Measurements from ENCODE around the gene TRAPPC8. TPM values are rescaled to one million over a fixed set of nuclear protein-coding genes. Genes with fewer than 3 reads are reported as not detected.

The TRAPPC8 gene
- total and polyA plus RNA-seq, 10 of the 15 experiments (the other 5 are each of a cell fraction or from before 2014, with no cell fraction given) = 13.0 to 75.4 (median 24.8) TPM

DNA sequence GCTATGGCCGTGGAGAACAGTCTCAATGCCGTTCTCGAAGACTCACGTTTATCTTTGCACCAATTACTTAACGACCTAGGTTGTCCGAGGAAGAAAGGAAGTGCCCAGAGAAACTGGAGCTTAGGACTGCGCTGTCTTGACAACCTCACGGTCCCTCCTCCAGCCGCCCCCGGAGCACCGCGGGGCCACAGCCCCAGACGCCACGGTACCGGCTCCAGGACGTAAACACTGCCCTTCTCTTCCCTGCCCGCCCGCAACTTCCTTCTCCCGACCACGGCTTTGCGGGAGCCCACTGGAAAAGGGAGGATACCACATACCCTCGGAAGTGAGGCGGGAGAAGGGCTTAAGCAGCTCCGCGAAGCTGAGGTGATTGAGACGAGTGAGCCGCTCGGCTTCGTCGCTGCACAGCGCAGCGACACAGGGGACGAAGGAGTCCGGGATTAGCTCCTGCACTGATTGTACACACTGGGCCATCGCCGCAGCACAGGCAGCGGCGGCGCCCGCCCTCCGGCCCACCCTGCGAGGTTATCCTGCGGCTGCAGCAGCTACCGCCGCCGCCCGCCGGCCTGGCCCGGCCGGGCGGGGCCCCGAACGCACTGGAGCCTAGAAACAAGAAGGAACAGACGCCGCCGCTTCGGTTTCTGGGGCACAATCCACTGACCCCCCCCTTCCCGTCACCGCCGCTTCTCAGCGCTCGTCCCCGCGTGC is 483 bp downstream of the TRAPPC8 start (continued):
- TF ChIP-seq POLR2AphosphoS5 (IDR thresholded peaks at IDR 0.05; ENCODE audit: low read length) = peak; percentile 11; the same call in 1 of the 2 replicates
- peak; percentile 50 for TF ChIP-seq KLF5 (IDR thresholded peaks at IDR 0.05; ENCODE audit: partially characterized antibody)
- TF ChIP-seq TARDBP (IDR thresholded peaks at IDR 0.05; ENCODE audit: borderline replicate concordance) = no peak
- no peak for TF ChIP-seq STAT1 (conservative IDR thresholded peaks at IDR 0.05)
- TF ChIP-seq, protein P1, sequence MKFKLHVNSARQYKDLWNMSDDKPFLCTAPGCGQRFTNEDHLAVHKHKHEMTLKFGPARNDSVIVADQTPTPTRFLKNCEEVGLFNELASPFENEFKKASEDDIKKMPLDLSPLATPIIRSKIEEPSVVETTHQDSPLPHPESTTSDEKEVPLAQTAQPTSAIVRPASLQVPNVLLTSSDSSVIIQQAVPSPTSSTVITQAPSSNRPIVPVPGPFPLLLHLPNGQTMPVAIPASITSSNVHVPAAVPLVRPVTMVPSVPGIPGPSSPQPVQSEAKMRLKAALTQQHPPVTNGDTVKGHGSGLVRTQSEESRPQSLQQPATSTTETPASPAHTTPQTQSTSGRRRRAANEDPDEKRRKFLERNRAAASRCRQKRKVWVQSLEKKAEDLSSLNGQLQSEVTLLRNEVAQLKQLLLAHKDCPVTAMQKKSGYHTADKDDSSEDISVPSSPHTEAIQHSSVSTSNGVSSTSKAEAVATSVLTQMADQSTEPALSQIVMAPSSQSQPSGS (IDR thresholded peaks at IDR 0.05; ENCODE audit: low read length) = no peak
- TF ChIP-seq RB1 (IDR thresholded peaks at IDR 0.05; ENCODE audit: borderline replicate concordance) = 0 out of 2 replicates have a peak, but pooled peaks have one; percentile 61
- peak; percentile 78; the same call in 1 of the 2 replicates for TF ChIP-seq ZNF207 (IDR thresholded peaks at IDR 0.05; ENCODE audit: borderline replicate concordance)
- TF ChIP-seq MEF2B (IDR thresholded peaks at IDR 0.05; ENCODE audit: partially characterized antibody, poor library complexity, severe bottlenecking) = no peak
- no peak for TF ChIP-seq ATF7 (IDR thresholded peaks at IDR 0.05; ENCODE audit: low read depth)
- TF ChIP-seq LARP7 (IDR thresholded peaks at IDR 0.05) = 0 out of 2 replicates have a peak, but pooled peaks have one; percentile 51
- TF ChIP-seq WRNIP1 (IDR thresholded peaks at IDR 0.05; ENCODE audit: borderline replicate concordance, low read depth, low read length) = no peak
- no peak for TF ChIP-seq IRF4 (IDR thresholded peaks at IDR 0.05; ENCODE audit: low read depth, low read length)
- TF ChIP-seq MXI1 (IDR thresholded peaks at IDR 0.05; ENCODE audit: low read depth, low read length) = peak; percentile 41; the same call in 1 of the 2 replicates
- TF ChIP-seq SUPT20H (IDR thresholded peaks at IDR 0.05; ENCODE audit: borderline replicate concordance, control insufficient read depth, low read depth, low read length) = no peak
- peak; percentile 54; the same call in 1 of the 2 replicates for TF ChIP-seq SPI1 (IDR thresholded peaks at IDR 0.05; ENCODE audit: borderline replicate concordance, insufficient read depth, low read depth, low read length)
- 0 out of 2 replicates have a peak, but pooled peaks have one; percentile 69 for TF ChIP-seq CHD1 (IDR thresholded peaks at IDR 0.05; ENCODE audit: low read depth, low read length)
- no peak for TF ChIP-seq SMARCA5 (IDR thresholded peaks at IDR 0.05)
- TF ChIP-seq ASH2L (IDR thresholded peaks at IDR 0.05; ENCODE audit: borderline replicate concordance, low read depth) = no peak; the same call in 1 of the 2 replicates
- peak; percentile 54; the same call in 1 of the 2 replicates for TF ChIP-seq RUNX3 (IDR thresholded peaks at IDR 0.05; ENCODE audit: low read length)
- TF ChIP-seq SP1 (IDR thresholded peaks at IDR 0.05; ENCODE audit: low read depth, low read length) = no peak
- TF ChIP-seq BHLHE40 (IDR thresholded peaks at IDR 0.05; ENCODE audit: borderline replicate concordance in 1 of 2, low read depth in 2 of 2, low read length in 1 of 2) = peak in 1 of 2 experiments; percentile 40; a peak in 2 of 4 replicates
- no peak for TF ChIP-seq POU2F2 (IDR thresholded peaks at IDR 0.05; ENCODE audit: borderline replicate concordance, low read depth, low read length)
- peak; percentile 43 for TF ChIP-seq POLR2A (IDR thresholded peaks at IDR 0.05; ENCODE audit: low read depth, low read length)
- no peak for TF ChIP-seq STAT3 (IDR thresholded peaks at IDR 0.05; ENCODE audit: low read depth, low read length)
- peak; percentile 36; the same call in 1 of the 2 replicates for TF ChIP-seq DPF2 (IDR thresholded peaks at IDR 0.05)
- TF ChIP-seq, protein P2, sequence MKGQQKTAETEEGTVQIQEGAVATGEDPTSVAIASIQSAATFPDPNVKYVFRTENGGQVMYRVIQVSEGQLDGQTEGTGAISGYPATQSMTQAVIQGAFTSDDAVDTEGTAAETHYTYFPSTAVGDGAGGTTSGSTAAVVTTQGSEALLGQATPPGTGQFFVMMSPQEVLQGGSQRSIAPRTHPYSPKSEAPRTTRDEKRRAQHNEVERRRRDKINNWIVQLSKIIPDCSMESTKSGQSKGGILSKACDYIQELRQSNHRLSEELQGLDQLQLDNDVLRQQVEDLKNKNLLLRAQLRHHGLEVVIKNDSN (IDR thresholded peaks at IDR 0.05; ENCODE audit: borderline replicate concordance, extremely low read length, insufficient read depth, low read depth, low read length) = no peak
- no peak for TF ChIP-seq HDAC6 (IDR thresholded peaks at IDR 0.05; ENCODE audit: unreplicated experiment)
